Kidney epithelial cell (primary cell): ENCODE data around the gene TBC1D26. TPM values are rescaled to one million over a fixed set of nuclear protein-coding genes. Genes with fewer than 3 reads are reported as not detected.
A peak's percentile ranks its signal among the peaks of the same experiment; 100 is the strongest.
"Not testable (repeated sequence)": the region's sequence is repeated elsewhere in the genome, so short reads cannot be mapped to it uniquely, and the experiment has no call there.

Source experiments
- DNase-seq: peaks from one replicate; pipeline ENCODE4 v3.0.0-alpha.2; 2010; ENCODE audit warnings: low read depth
- H3K27me3 ChIP-seq: 2 replicates; pipeline ENCODE4 v1.6.0; 2011; ENCODE audit warnings: low read length; ENCODE audit not compliant: control insufficient read depth, insufficient read depth
- H3K36me3 ChIP-seq: 2 replicates; pipeline ENCODE4 v1.5.1; 2011; ENCODE audit warnings: low read length; ENCODE audit not compliant: control insufficient read depth, insufficient read depth
- H3K4me3 ChIP-seq: 2 replicates; pipeline ENCODE4 v1.5.1; 2011; ENCODE audit warnings: low read depth, mild to moderate bottlenecking, control low read depth, low read length
- total RNA-seq: library from RNA; depleted of rRNA; stranded (reverse); fragments of >200 nt; gene quantifications from 2 replicates; pipeline ENCODE4 v1.2.3, GENCODE V29; 2015
- TF ChIP-seq, protein P1 (sequence below): IDR thresholded peaks from 2 replicates; pipeline ENCODE4 v1.5.1; 2011; ENCODE audit warnings: mild to moderate bottlenecking, moderate library complexity, low read length, control low read depth, inconsistent platforms; ENCODE audit not compliant: insufficient read depth, poor library complexity, severe bottlenecking

TBC1D26 gene
- total RNA-seq, 1 donor from 2014 or later = not detected

DNA sequence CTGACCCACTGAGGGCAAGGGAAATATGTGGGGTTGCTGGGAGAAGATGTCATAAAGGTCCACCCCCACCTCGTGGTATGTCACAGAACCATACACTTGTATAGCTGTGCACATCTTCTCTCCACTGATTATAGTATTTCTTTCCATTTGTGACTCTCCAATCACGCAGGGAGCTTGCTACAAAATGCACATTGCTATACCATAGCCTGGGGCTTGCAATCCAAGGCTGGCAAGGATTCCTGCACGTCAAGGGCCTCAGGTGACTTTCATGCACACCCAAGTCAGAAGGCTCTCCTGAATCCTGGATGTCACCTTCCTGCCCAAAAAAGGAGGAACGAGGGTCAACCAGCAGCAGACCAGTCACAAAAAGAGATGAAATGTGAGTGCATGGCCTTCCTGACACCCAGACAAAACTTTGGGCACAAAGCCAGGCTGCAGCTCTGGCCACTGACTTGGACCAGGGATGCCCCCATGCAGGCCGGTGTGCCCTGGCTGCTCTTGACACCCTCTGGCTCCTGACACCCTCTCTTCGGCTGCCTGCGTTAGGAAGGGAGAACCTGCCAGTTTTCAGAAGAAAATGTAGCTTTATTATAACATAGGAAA is 12.1 kb downstream of the TBC1D26 start:
- TF ChIP-seq, protein P1, sequence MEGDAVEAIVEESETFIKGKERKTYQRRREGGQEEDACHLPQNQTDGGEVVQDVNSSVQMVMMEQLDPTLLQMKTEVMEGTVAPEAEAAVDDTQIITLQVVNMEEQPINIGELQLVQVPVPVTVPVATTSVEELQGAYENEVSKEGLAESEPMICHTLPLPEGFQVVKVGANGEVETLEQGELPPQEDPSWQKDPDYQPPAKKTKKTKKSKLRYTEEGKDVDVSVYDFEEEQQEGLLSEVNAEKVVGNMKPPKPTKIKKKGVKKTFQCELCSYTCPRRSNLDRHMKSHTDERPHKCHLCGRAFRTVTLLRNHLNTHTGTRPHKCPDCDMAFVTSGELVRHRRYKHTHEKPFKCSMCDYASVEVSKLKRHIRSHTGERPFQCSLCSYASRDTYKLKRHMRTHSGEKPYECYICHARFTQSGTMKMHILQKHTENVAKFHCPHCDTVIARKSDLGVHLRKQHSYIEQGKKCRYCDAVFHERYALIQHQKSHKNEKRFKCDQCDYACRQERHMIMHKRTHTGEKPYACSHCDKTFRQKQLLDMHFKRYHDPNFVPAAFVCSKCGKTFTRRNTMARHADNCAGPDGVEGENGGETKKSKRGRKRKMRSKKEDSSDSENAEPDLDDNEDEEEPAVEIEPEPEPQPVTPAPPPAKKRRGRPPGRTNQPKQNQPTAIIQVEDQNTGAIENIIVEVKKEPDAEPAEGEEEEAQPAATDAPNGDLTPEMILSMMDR = no peak
- no peak for DNase-seq
- no peaks in the 10 kb centered on the region for H3K36me3 ChIP-seq

DNA sequence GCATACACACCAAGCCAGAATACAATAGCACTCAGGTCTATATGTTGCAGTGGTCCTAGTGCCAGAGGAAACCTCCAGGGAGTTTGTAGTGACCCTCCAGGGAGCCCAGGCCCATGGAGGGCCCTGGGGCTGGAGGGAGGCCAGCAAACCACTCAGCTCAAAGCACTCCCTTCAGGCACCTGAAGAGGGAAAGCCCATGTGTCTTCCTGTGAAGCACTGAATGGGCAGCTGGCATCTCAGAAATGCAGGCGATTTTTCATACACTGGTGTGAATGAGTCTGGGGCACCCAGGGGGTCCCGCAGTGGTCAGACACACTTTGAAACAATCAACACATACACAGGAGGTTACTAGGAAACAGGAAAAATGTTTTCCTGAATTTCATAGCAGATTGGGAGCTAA is 12.8 kb downstream of the TBC1D26 start:
- TF ChIP-seq, protein P1 = no peak
- Histone ChIP-seq H3K4me3 (no peak overlapping the region), H3K27me3 (peaks cover 4% of the 10 kb centered on the region), H3K36me3 (no peaks in the 10 kb centered on the region)
- DNase-seq = peak; percentile 10

More for the DNA sequence above, 12.1 kb downstream of the TBC1D26 start:
- Histone ChIP-seq H3K27me3 (no peaks in the 10 kb centered on the region), H3K4me3 (no peak overlapping the region)

DNA sequence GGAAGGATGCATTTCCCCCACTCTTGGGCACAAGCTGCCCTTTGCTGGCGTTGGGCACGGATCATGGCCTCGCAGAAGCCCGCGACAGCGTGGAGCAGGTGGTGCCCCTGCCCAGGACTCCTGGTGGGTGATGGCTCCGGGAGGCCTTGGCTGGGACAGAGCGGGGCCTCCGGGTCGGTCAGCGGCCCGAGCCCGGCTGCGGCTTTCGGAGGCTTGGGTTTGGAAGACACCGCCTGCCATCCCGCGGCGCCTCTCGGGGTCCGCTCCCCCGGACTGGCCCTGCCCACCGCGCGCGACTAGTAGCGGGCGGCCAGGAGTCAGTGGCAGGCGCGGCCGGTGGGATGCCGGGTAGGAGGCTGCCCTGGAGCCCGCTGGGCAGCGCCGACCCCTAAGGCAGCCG is 17.3 kb downstream of the TBC1D26 start:
- H3K36me3 ChIP-seq, H3K4me3 ChIP-seq, DNase-seq, H3K27me3 ChIP-seq: not testable (repeated sequence)

DNA sequence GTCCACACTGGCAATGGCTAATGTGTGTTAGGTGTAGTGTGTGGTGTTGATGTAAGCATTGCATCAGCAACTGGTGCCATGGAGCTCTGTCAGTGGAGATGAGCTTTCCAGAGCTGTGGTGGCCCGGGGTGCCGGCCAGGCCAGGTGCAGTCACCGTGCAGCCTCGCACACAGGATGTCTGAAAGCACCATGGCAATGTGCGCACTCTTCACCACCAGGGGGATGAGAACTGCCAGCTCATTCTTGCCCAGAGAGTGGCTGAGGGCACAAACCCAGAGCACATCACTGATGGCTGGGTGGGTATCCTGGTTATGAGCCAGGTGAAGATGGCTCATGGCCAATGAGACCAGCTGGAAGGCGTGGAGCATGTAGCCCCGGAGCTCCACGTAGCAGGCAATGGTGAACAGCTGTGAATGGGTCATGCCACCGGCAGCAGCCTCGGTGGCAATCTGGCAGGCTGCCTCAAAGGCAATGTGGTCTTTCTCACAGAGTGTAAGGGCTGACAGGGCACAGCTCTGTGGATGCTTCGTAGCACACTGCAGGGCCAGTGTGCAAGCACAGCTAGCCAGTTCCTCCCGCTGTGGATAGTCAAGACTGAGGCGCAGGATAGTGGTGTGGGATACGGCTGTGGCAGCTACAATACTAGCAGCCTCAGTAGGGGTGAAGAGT is 36.9 kb downstream of the TBC1D26 start:
- not testable (repeated sequence) for H3K4me3 ChIP-seq, DNase-seq, H3K27me3 ChIP-seq, H3K36me3 ChIP-seq

DNA sequence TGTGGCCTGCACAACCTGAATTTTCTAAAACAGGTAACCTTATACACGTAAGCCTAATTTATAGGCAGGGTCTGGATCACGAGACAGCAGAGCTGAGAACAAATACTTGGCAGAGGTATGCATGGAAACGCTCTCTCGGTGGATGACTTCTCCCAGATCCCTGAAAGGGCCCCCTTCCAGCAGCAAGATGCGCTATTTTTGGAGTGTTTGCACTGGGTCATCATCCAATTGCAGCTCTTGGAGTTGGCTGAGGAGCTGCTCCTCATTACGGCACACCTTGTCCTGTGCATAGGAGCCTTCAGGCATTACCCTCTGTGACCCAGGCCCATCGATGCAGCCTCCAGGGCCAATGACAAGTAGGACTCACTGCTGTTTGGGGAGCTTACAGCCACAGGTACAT is 38.6 kb downstream of the TBC1D26 start:
- not testable (repeated sequence) for H3K4me3 ChIP-seq, H3K36me3 ChIP-seq, DNase-seq, H3K27me3 ChIP-seq

DNA sequence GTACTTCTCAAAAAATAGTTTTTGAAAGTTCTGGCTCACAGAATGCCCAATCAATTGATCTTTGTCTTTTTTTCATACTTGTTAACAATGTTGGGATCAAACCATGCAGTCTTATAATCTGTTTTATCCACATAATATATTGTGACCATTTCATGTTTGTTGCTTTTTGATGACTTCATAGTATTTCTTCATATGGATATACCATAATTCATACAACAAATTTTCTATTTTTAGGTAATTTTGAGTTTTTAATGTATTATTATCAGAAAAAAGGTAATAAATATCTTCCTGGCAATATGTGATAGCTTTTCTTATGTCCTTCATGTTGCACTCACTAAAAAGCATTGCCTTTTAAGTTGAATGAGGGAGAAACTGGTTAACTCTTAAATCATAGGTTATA is 44.8 kb downstream of the TBC1D26 start:
- Histone ChIP-seq H3K36me3 (no peaks in the 10 kb centered on the region), H3K4me3 (no peak overlapping the region), H3K27me3 (no peaks in the 10 kb centered on the region)
- no peak for DNase-seq
- TF ChIP-seq, protein P1 = no peak

DNA sequence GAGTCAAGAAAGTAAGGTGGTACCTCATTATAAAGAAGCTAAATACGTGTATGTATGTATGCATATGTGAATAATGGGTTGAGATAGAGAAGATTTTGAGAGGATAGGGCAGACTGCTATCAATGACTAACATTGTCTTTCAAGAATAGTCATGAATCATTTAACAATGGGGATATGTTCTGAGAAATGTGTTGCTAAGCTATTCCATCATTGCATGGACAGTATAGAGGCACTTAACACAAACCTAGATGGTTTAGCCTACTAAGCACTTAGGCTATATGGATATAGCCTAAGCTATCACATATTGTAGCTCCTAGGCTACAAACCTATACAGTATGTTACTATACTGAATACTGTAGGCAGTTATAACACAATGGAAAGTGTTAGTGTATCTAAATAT is 45.2 kb downstream of the TBC1D26 start:
- DNase-seq = no peak
- no peaks in the 10 kb centered on the region for H3K36me3 ChIP-seq
- no peak overlapping the region for H3K4me3 ChIP-seq
- H3K27me3 ChIP-seq = no peaks in the 10 kb centered on the region
- TF ChIP-seq, protein P1 = no peak
